OCI-LY3 (cell line): ENCODE data around the gene PCDHA13.

Source experiments
- CTCF ChIP-seq: fragments of 200-600, 300-600 bp; sonication (generic); IDR thresholded peaks from 2 replicates; pipeline ENCODE4 v1.5.1; 2014; ENCODE audit warnings: antibody characterized with exemption, low read length, low read depth
- EZH2phosphoT487 ChIP-seq: fragments of 200-600 bp; shearing (Covaris generic); IDR thresholded peaks from 2 replicates; pipeline ENCODE4 v1.6.1; 2018; ENCODE audit warnings: antibody characterized with exemption, mixed run types, low read depth

- TF ChIP-seq CTCF (no peak), EZH2phosphoT487 (no peak)
Observed at GRCh38 chr5:140881889-140882590, at the start of gene PCDHA13.
